Thyroid gland (tissue), 4 donors: ENCODE data around the gene LRMDA.

Source experiments
- CTCF ChIP-seq, 6 experiments: fragments of 200-600 bp in 3 of 6; fragments of 450-650 bp in 3 of 6; sonication (generic) in 3 of 6; IDR thresholded peaks; one replicate each; pipeline ENCODE4 v1.5.1; 2016 to 2019; ENCODE audit warnings: antibody characterized with exemption in 6 of 6, mild to moderate bottlenecking in 2 of 6, inconsistent platforms in 1 of 6, moderate library complexity in 1 of 6
- POLR2A ChIP-seq, 2 donors: fragments of 450-650 bp; IDR thresholded peaks; one replicate each; pipeline ENCODE4 v1.6.1; 2017; ENCODE audit warnings: antibody characterized with exemption in 2 of 2, mild to moderate bottlenecking in 2 of 2, moderate library complexity in 1 of 2

- TF ChIP-seq CTCF (IDR thresholded peaks at IDR 0.05) (peak in 3 of 6 experiments; percentile 22 to 42 (median 36)), POLR2A (IDR thresholded peaks at IDR 0.05) (no peak)
Measured at GRCh38 chr10:76311752-76312636, 880.6 kb downstream of the LRMDA start.
